ENCODE data around the gene WWTR1.

WWTR1 gene

DNA sequence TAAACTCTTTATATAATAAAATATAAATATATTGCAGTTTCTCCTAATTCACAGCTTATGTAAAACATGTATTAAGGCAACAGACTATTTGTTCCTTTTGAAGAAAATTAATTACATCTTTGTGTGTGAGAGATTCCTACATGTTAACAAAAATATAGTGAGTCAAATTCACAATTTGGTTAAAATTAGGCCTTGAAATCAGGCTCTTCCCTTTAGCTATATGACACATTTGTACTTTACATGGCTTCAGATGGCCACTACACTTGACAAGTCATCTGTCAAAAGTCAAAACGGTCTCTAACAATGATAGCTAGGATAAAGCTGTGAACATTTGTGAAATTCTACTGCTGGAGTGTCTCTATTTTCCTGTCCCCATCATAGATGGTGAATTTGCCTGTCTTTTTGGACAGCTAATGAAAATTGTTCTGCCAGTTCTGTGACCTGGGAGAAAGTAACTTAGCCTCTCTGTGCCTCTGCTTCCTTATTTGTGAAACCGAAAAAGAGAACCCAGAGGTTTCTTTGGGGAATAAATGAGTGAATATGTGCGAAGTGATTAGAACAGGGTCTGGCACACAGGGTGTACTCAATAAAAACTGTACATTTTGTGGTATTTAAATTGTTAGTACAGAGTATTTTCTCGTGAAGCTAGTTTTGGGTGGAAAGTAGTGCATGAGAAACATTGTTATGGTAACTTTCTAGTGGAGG is 159.7 kb downstream of the WWTR1 start:
- no peak for DNase-seq (ENCODE audit: low read depth, low spot score)

GRCh38 chr3:149496891-149497290 is 160.9 kb downstream of the WWTR1 start:
- no peak for DNase-seq (ENCODE audit: low read depth, low spot score)

DNA sequence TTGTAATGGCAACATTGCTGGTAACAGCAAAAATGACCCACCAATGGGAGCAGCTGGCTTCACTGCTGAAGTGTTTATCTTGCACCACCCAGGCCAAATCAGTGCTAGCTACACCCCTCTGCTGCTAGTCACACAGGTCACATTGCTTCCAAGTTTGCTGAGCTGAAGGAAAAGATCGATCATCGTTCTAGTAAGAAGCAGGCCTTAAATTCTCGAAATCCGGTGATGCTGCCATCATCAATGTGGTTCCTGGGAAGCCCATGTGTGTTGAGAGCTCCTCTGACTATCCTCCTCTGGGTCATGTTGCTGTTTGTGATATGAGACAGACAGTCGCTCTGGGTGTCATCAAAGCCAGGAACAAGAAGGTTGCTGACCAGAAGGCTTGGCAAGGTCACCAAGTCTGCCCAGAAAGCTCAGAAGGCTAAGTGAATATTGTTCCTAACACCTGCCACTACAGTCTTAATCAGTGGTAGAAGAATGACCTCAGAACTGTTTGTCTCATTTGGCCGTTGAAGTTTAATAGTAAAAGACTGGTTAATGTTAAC is 162.2 kb downstream of the WWTR1 start:
- no peak for DNase-seq (ENCODE audit: low read depth, low spot score)

DNA sequence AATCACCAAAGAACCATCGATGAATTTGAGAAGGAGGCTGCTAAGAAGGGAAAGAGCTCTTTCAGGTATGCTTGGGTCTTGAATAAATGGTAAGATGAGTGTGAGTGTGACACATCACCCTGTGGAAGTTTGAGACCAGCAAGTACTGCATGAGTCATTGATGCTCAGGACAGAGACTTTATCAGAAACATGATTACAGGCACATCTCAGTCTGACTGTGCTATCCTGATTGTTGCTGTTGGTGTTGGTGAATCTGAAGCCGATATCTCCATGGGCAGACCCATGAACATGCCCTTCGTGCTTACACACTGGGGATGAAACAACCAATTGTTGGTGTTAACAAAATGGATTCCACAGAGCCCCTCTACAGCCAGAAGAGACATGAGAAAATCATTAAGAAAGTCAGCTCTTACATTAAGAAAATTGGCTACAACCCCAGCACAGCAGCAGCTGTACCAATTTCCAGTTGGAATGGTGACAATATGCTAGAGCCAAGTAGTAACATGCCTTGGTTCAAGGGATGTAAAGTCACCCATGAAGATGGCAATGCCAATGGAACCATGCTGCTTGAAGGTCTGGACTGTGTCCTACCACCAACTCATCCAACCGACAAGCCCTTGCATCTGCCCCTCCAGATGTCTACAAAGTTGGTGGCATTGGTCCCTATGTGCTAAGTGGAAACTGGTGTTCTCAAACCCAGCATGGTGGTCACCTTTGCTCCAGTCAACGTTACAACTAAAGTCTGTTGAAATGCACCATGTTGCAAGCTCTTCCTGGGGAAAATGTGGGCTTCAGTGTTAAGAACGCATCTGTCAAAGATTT is 162.9 kb downstream of the WWTR1 start:
- no peak for DNase-seq (ENCODE audit: low read depth, low spot score)

DNA sequence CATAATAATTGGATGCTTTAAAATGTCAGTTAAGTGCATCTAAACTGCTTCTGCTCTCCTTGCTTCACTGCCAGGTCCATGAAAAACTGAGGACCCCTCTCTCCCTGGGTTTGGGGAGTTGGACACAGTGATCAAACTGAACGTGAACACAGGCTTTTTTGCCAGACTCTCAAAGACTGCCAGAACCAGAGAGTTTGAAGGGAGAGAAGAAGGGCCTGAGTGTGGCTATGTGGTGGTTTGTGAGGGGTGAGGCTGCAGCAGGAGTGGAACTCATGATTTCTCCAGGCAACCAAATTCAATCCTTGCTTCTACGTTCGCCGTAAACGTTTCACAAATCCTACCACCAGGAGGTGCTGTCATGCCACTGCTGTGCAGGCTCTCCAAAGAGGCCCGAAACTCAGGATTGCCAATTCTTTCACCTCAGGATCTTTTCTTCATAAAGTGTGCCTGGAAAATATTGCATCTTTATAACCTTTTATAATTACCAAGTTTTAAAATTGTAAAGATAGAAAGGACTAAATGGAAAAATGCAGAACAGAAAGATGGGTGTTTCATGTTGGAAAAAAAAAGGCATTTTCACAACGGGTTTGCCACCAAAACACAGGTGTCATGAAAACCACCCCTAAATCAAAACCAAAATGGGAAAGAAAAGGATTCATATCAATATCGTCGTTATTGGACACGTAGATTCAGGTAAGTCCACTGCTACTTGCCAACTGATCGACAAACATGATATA is 163.6 kb downstream of the WWTR1 start:
- DNase-seq (ENCODE audit: low read depth, low spot score): no peak

GRCh38 chr3:149493315-149494021 is 164.4 kb downstream of the WWTR1 start:
- no peak for DNase-seq (ENCODE audit: low read depth, low spot score)

DNA sequence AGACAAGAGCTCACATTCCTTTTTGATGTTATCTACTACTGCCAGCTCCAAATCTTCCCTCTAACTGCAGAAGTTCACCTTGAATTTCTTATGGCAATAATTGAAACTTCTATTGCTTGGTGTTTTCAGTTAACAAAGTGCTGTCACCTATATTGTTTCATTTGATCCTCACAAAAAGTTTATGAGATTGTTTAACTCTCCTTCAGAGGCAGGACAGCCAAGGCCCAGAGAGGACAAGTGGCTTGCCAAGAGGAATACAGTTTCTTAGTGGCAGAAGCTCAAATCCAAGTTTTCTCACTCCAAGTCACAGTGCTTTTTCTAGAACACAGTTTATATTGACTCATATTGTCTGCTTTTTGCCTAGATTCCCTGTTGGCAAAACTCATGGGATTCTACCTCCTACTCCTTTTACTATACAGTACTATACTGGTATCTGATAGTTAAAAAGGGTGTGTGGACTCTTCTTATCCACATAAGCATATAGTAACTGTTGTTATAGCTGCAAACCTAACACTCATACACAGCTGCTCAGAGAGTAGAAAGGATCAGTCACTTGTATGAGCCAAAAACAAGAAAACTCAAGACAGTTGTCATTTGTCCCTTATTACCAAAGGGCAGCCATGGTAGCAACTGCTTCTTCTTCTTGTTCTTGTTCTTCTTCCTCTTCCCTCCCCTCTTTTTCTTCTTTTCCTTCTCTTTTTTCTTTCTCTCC is 167.4 kb downstream of the WWTR1 start:
- no peak for DNase-seq (ENCODE audit: low read depth, low spot score)

- no peak for DNase-seq (ENCODE audit: low read depth, low spot score)
Observed at GRCh38 chr3:149489060-149489690, 168.7 kb downstream of the WWTR1 start.

DNA sequence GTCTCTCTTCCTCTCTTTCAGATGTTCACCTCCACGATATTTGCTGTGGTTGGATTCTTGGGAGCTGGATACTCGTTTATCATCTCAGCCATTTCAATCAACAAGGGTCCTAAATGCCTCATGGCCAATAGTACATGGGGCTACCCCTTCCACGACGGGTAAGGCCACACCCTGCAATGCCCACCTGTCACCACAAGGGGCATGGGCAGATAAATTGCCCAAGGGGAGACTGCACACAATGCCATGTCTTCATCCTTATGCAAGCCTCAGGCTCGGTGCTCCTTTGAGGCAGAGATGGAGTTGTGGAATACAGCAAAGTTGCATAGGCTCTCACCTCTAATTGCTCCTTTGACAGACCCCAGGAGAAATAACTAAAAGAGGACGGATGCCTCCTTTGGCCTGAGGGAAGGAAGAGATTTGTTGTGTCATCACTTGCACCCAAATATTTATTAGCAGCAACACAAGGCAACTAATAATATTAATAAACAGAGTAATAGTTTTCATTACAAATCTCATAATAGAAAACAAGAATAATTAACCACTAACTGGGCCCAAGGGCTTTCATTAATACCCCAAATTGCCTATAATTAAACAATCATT is 170.1 kb downstream of the WWTR1 start:
- DNase-seq (ENCODE audit: low read depth, low spot score): no peak

- DNase-seq (ENCODE audit: low read depth, low spot score): no peak
Observed at GRCh38 chr3:149486726-149487125, 171.1 kb downstream of the WWTR1 start.

- no peak for DNase-seq (ENCODE audit: low read depth, low spot score)
Observed at GRCh38 chr3:149481491-149481890, 176.3 kb downstream of the WWTR1 start.

GRCh38 chr3:149481056-149481455 is 176.8 kb downstream of the WWTR1 start:
- no peak for DNase-seq (ENCODE audit: low read depth, low spot score)

GRCh38 chr3:149480326-149481017 is 177.4 kb downstream of the WWTR1 start:
- peak; percentile 77 for DNase-seq (ENCODE audit: low read depth, low spot score)

GRCh38 chr3:149479621-149480325 is 178.1 kb downstream of the WWTR1 start:
- DNase-seq (ENCODE audit: low read depth, low spot score): no peak

GRCh38 chr3:149476225-149476624 is 181.6 kb downstream of the WWTR1 start:
- DNase-seq (ENCODE audit: low read depth, low spot score): no peak

DNA sequence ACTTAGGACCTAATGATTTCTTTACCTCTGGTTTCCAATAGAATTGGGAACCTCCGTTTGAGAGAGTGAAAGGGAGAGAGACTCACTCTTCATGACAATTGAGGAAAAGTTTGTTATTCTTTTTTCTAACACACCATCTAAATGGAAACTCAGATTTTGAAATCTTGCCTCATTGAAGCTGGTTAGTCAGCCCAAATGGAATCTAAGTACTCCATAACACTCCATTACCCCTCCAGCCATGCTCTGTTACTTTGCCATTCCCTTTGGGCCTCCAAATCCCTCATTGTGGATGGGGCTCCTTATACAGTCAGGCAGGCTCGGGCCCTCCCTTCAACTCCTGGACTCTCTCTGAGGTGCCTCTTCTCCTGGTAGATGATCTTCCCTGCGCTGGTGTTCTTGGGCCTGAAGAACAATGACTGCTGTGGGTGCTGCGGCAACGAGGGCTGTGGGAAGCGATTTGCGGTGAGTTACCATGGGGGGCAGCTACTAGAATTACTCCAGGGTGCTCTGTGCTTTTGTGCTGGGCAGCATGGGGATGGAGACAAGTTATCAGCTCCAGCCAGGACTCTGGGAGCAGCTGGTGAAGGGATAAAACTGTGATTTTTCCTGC is 182.3 kb downstream of the WWTR1 start:
- DNase-seq (ENCODE audit: low read depth, low spot score): no peak

- DNase-seq (ENCODE audit: low read depth, low spot score): no peak
Observed at GRCh38 chr3:149474250-149474817, 183.5 kb downstream of the WWTR1 start, which contains the start of gene TM4SF4. Gene TM4SF4, plus strand, starts transcription at chr3:149474697. Its CDS starts 181 bp downstream, at chr3:149474878.
